HEK293 (cell line): ENCODE results near the gene C2CD3.

Experiments
- EGR2 ChIP-seq: fragments of 450-650 bp; formaldehyde crosslinking; IDR thresholded peaks from 2 replicates; pipeline ENCODE4 v1.5.1; 2016; ENCODE audit warnings: low read depth, missing biosample characterization, missing genetic modification characterization
- GLIS1 ChIP-seq: fragments of 450-650 bp; formaldehyde crosslinking; IDR thresholded peaks from 2 replicates; pipeline ENCODE4 v1.5.1; 2016; ENCODE audit warnings: missing biosample characterization, missing genetic modification characterization
- GLIS2 ChIP-seq: fragments of 450-650 bp; formaldehyde crosslinking; IDR thresholded peaks from 2 replicates; pipeline ENCODE4 v1.5.1; 2016; ENCODE audit warnings: missing biosample characterization, missing genetic modification characterization
- HOXD13 ChIP-seq: sonication (generic); formaldehyde crosslinking; IDR thresholded peaks from 2 replicates; pipeline ENCODE4 v1.8.0; 2022; ENCODE audit warnings: missing genetic modification reagents, borderline replicate concordance
- KLF1 ChIP-seq: fragments of 450-650 bp; formaldehyde crosslinking; IDR thresholded peaks from 2 replicates; pipeline ENCODE4 v1.5.1; 2016; ENCODE audit warnings: missing biosample characterization, missing genetic modification characterization
- KLF17 ChIP-seq: fragments of 450-650 bp; formaldehyde crosslinking; IDR thresholded peaks from 2 replicates; pipeline ENCODE4 v1.5.1; 2016; ENCODE audit warnings: missing biosample characterization, missing genetic modification characterization
- PRDM10 ChIP-seq: fragments of 450-650 bp; formaldehyde crosslinking; IDR thresholded peaks from 2 replicates; pipeline ENCODE4 v1.5.1; 2016; ENCODE audit warnings: missing biosample characterization, missing genetic modification characterization
- SCRT2 ChIP-seq: fragments of 450-650 bp; formaldehyde crosslinking; IDR thresholded peaks from 2 replicates; pipeline ENCODE4 v1.5.1; 2016; ENCODE audit warnings: missing biosample characterization, missing genetic modification characterization
- SP3 ChIP-seq: fragments of 450-650 bp; formaldehyde crosslinking; IDR thresholded peaks from 2 replicates; pipeline ENCODE4 v1.5.1; 2016; ENCODE audit warnings: missing biosample characterization, missing genetic modification characterization
- ZBTB10 ChIP-seq: fragments of 450-650 bp; formaldehyde crosslinking; IDR thresholded peaks from 2 replicates; pipeline ENCODE4 v1.5.1; 2016; ENCODE audit warnings: missing biosample characterization, missing genetic modification characterization
- ZBTB21 ChIP-seq: fragments of 450-650 bp; formaldehyde crosslinking; IDR thresholded peaks from 2 replicates; pipeline ENCODE4 v1.5.1; 2017; ENCODE audit warnings: missing biosample characterization, missing genetic modification characterization
- ZBTB8A ChIP-seq: fragments of 450-650 bp; formaldehyde crosslinking; IDR thresholded peaks from 2 replicates; pipeline ENCODE4 v1.5.1; 2016; ENCODE audit warnings: missing biosample characterization, missing genetic modification characterization
- ZIC2 ChIP-seq: fragments of 450-650 bp; formaldehyde crosslinking; IDR thresholded peaks from 2 replicates; pipeline ENCODE4 v1.5.1; 2016; ENCODE audit warnings: missing biosample characterization, missing genetic modification characterization
- ZNF10 ChIP-seq: fragments of 450-650 bp; formaldehyde crosslinking; IDR thresholded peaks from 2 replicates; pipeline ENCODE4 v1.5.1; 2017; ENCODE audit warnings: missing biosample characterization, missing genetic modification characterization
- ZNF366 ChIP-seq: fragments of 450-650 bp; formaldehyde crosslinking; conservative IDR thresholded peaks from 2 replicates; pipeline ENCODE4 v1.5.1; 2016; ENCODE audit warnings: missing biosample characterization, missing genetic modification characterization
- ZNF37A ChIP-seq: fragments of 450-650 bp; IDR thresholded peaks from 2 replicates; pipeline ENCODE4 v1.5.1; 2018; ENCODE audit warnings: missing biosample characterization, missing genetic modification characterization
- ZNF530 ChIP-seq: fragments of 450-650 bp; formaldehyde crosslinking; IDR thresholded peaks from 2 replicates; pipeline ENCODE4 v1.5.1; 2016; ENCODE audit warnings: low read depth, missing biosample characterization, missing genetic modification characterization
- ZNF76 ChIP-seq: fragments of 450-650 bp; formaldehyde crosslinking; IDR thresholded peaks from 2 replicates; pipeline ENCODE4; 2016; ENCODE audit warnings: low read depth, missing biosample characterization, missing genetic modification characterization, borderline replicate concordance
- TF ChIP-seq, protein P1 (sequence below): fragments of 450-650 bp; formaldehyde crosslinking; IDR thresholded peaks from 2 replicates; pipeline ENCODE4 v1.5.1; 2016; ENCODE audit warnings: missing biosample characterization, missing genetic modification characterization

The C2CD3 gene

GRCh38 chr11:74170694-74171629, at the start of gene C2CD3, which contains the start of gene PPME1 (continued):
- TF ChIP-seq ZNF530 (tag by site-specific recombination) (no peak), ZIC2 (tag by site-specific recombination) (no peak), SP3 (tag by site-specific recombination) (peak; percentile 95), HOXD13 (CRISPR knock-in tag) (no peak), EGR2 (tag by site-specific recombination) (peak; percentile 96), KLF17 (tag by site-specific recombination) (0 out of 2 replicates have a peak, but pooled peaks have one; percentile 26), GLIS1 (tag by site-specific recombination) (peak; percentile 57), KLF1 (tag by site-specific recombination) (peak; percentile 69), PRDM10 (tag by site-specific recombination) (peak; percentile 76), ZBTB8A (tag by site-specific recombination) (peak; percentile 84), ZBTB21 (tag by site-specific recombination) (peak; percentile 86), ZNF76 (tag by site-specific recombination) (peak; percentile 89), GLIS2 (tag by site-specific recombination) (peak; percentile 74), ZNF366 (peak; percentile 83), ZBTB10 (tag by site-specific recombination) (peak; percentile 86), SCRT2 (tag by site-specific recombination) (peak; percentile 89), ZNF10 (tag by site-specific recombination) (peak; percentile 89), ZNF37A (tag by site-specific recombination) (no peak)
- TF ChIP-seq, protein P1, sequence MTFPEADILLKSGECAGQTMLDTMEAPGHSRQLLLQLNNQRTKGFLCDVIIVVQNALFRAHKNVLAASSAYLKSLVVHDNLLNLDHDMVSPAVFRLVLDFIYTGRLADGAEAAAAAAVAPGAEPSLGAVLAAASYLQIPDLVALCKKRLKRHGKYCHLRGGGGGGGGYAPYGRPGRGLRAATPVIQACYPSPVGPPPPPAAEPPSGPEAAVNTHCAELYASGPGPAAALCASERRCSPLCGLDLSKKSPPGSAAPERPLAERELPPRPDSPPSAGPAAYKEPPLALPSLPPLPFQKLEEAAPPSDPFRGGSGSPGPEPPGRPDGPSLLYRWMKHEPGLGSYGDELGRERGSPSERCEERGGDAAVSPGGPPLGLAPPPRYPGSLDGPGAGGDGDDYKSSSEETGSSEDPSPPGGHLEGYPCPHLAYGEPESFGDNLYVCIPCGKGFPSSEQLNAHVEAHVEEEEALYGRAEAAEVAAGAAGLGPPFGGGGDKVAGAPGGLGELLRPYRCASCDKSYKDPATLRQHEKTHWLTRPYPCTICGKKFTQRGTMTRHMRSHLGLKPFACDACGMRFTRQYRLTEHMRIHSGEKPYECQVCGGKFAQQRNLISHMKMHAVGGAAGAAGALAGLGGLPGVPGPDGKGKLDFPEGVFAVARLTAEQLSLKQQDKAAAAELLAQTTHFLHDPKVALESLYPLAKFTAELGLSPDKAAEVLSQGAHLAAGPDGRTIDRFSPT (tag by site-specific recombination) = peak; percentile 23; the same call in 1 of the 2 replicates
